HepG2 (cell line): ENCODE measurements around the gene CEP57L1. TPM values are rescaled to one million over a fixed set of nuclear protein-coding genes. Genes with fewer than 3 reads are reported as not detected.

Experiments
- ATAC-seq: fragments of 200-7000 bp; cut with Tn5 transposase; 3 replicates; pipeline ENCODE4 v1.9.1; 2020; ENCODE audit warnings: mild to moderate bottlenecking, moderate library complexity
- BruUV-seq: library from RNA; stranded (reverse); fragments of 400-500 nt; replicated peaks from 2 replicates; lab custom pipeline; 2021; lab: Mats Ljungman, UMichigan
- CTCF ChIA-PET: fragments of 300-600 bp; formaldehyde crosslinking; extraction: SDS; loops from one replicate; lab custom pipeline; 2021; ENCODE audit warnings: low total read pairs, inconsistent platforms, low intra/inter-chr PET ratio; lab: Yijun Ruan, JAX
- POLR2A ChIA-PET: fragments of 350-600 bp; sonication (Branson Sonifier 250); formaldehyde crosslinking; loops from one replicate; lab custom pipeline; 2020; ENCODE audit warnings: antibody characterized with exemption, inconsistent platforms; lab: Yijun Ruan, JAX
- DNase-seq: peaks from one replicate; pipeline ENCODE4 v3.0.0-alpha.2; 2015; ENCODE audit warnings: low spot score
- FAIRE-seq: peaks from 3 replicates; lab custom pipeline; 2011; peaks lifted over from hg19 to GRCh38; lab: Jason Lieb, UNC
- H2AFZ ChIP-seq: one replicate; pipeline ENCODE4 v1.6.1; 2011; ENCODE audit warnings: low read length, inconsistent platforms
- H3K27ac ChIP-seq: fragments of 300-600 bp; 3 replicates; pipeline ENCODE4 v1.8.0; 2011; ENCODE audit warnings: mixed run types, mild to moderate bottlenecking, mixed read lengths, low read length, inconsistent platforms; ENCODE audit not compliant: insufficient read depth; ENCODE audit errors: extremely low read length
- H3K27me3 ChIP-seq, 2 experiments: fragments of 200-600 bp in 1 of 2; 2 replicates in 1 of 2; 3 replicates in 1 of 2; pipeline versions ENCODE4 v1.6.0 to v1.8.0; 2011; ENCODE audit warnings: low read length in 2 of 2, mild to moderate bottlenecking in 2 of 2, moderate library complexity in 2 of 2, inconsistent platforms in 1 of 2; ENCODE audit not compliant: insufficient read depth in 2 of 2, control insufficient read depth in 1 of 2
- H3K36me3 ChIP-seq, 2 experiments: fragments of 200-600 bp in 1 of 2; replicated peaks in 1 of 2; 2 replicates in 1 of 2; 3 replicates in 1 of 2; pipeline versions ENCODE4 v1.5.1 to v1.8.0; 2011; ENCODE audit warnings: low read length in 2 of 2, inconsistent platforms in 1 of 2; ENCODE audit not compliant: insufficient read depth in 2 of 2, control insufficient read depth in 1 of 2
- H3K4me1 ChIP-seq: 2 replicates; pipeline ENCODE4 v1.5.1; 2012; ENCODE audit warnings: low read length, inconsistent platforms; ENCODE audit not compliant: insufficient read depth
- H3K4me2 ChIP-seq: 2 replicates; pipeline ENCODE4 v1.6.0; 2011; ENCODE audit warnings: low read depth, low read length, inconsistent platforms
- H3K4me3 ChIP-seq, 3 experiments: fragments of 200-600 bp in 1 of 3; sonication (generic), shearing (Covaris generic) in 1 of 3; replicated peaks in 1 of 3; 2 replicates each; pipeline ENCODE4 v1.5.1; 2011 to 2016; ENCODE audit warnings: low read length in 3 of 3, inconsistent platforms in 2 of 3, low read depth in 2 of 3, mild to moderate bottlenecking in 2 of 3, control low read depth in 1 of 3, mixed read lengths in 1 of 3; ENCODE audit not compliant: insufficient read depth in 1 of 3
- H3K79me2 ChIP-seq: one replicate; pipeline ENCODE4 v1.6.1; 2011; ENCODE audit warnings: low read length, inconsistent platforms; ENCODE audit not compliant: insufficient read depth
- H3K9ac ChIP-seq: 2 replicates; pipeline ENCODE4 v1.6.0; 2011; ENCODE audit warnings: mild to moderate bottlenecking, low read depth, low read length, inconsistent platforms; ENCODE audit not compliant: insufficient read depth
- H3K9me3 ChIP-seq: 2 replicates; pipeline ENCODE4 v1.5.1; 2012; ENCODE audit warnings: mild to moderate bottlenecking, low read length
- H4K20me1 ChIP-seq: 2 replicates; pipeline ENCODE4 v1.6.0; 2011; ENCODE audit warnings: inconsistent platforms, mild to moderate bottlenecking, low read length, moderate library complexity; ENCODE audit not compliant: insufficient read depth
- ELF4 ChIP-seq: sonication (generic); formaldehyde crosslinking; IDR thresholded peaks from 2 replicates; pipeline ENCODE4 v1.5.0; 2020; ENCODE audit warnings: missing genetic modification reagents, mild to moderate bottlenecking, moderate library complexity, borderline replicate concordance
- FOSL2 ChIP-seq: sonication (generic); formaldehyde crosslinking; IDR thresholded peaks from 2 replicates; pipeline ENCODE4 v1.4.0; 2020; ENCODE audit warnings: missing genetic modification reagents
- FOXJ3 ChIP-seq: sonication (generic); formaldehyde crosslinking; IDR thresholded peaks from 2 replicates; pipeline ENCODE4 v1.4.0; 2020; ENCODE audit warnings: missing genetic modification reagents, mild to moderate bottlenecking, borderline replicate concordance
- KDM3A ChIP-seq: IDR thresholded peaks from 2 replicates; pipeline ENCODE4 v1.6.1; 2018; ENCODE audit warnings: low read depth, missing compliant biosample characterization
- KDM6A ChIP-seq: IDR thresholded peaks from 2 replicates; pipeline ENCODE4 v1.6.1; 2016; ENCODE audit warnings: low read depth
- NCOR1 ChIP-seq: fragments of 200-600 bp; sonication (generic); IDR thresholded peaks from 2 replicates; pipeline ENCODE4 v1.7.0; 2017; ENCODE audit warnings: antibody characterized with exemption, low read length, borderline replicate concordance
- REL ChIP-seq: sonication (generic); formaldehyde crosslinking; conservative IDR thresholded peaks from 2 replicates; pipeline ENCODE4 v1.8.0; 2022; ENCODE audit warnings: mild to moderate bottlenecking, missing genetic modification reagents, moderate library complexity
- RORA ChIP-seq: sonication (generic); formaldehyde crosslinking; IDR thresholded peaks from 2 replicates; pipeline ENCODE4 v1.5.0; 2020; ENCODE audit warnings: mild to moderate bottlenecking, missing genetic modification reagents, moderate library complexity
- SNAPC4 ChIP-seq: sonication (generic); formaldehyde crosslinking; IDR thresholded peaks from 2 replicates; pipeline ENCODE4 v1.4.0; 2020; ENCODE audit warnings: mild to moderate bottlenecking, missing genetic modification reagents
- SRSF1 ChIP-seq: fragments of 200-400 bp; formaldehyde crosslinking; optimal IDR thresholded peaks from 2 replicates; pipeline ENCODE3; 2017; ENCODE audit warnings: mild to moderate bottlenecking, low read depth, low read length, moderate library complexity
- THAP11 ChIP-seq: IDR thresholded peaks from 2 replicates; pipeline ENCODE4 v1.6.1; 2016; ENCODE audit warnings: missing biosample characterization, missing genetic modification reagents
- ZNF431 ChIP-seq: sonication (generic); formaldehyde crosslinking; IDR thresholded peaks from 2 replicates; pipeline ENCODE4 v1.9.0; 2022; ENCODE audit warnings: missing genetic modification reagents, low read depth, mild to moderate bottlenecking, borderline replicate concordance
- ZNF800 ChIP-seq: sonication (generic); formaldehyde crosslinking; IDR thresholded peaks from 2 replicates; pipeline ENCODE4 v1.4.0; 2020; ENCODE audit warnings: missing genetic modification reagents
- ZSCAN25 ChIP-seq: sonication (generic); formaldehyde crosslinking; IDR thresholded peaks from 2 replicates; pipeline ENCODE4 v1.8.0; 2022; ENCODE audit warnings: mild to moderate bottlenecking, missing genetic modification reagents
- WGBS: methylation state at CpG from one replicate; pipeline ENCODE4 v1.1.6; 2017; ENCODE audit warnings: low lambda C conversion rate; 5-methylcytosine and 5-hydroxymethylcytosine counted together
- in situ Hi-C: cut with HindIII; loops from 2 replicates; pipeline ENCODE4 v1.10.0; 2017; ENCODE audit warnings: low pct_unique_long_range_greater_than_20kb; ENCODE audit not compliant: extremely low pct_ligation_motif_present
- intact Hi-C: fragments of 100-400 bp; cut with micrococcal nuclease; formaldehyde crosslinking; loops from one replicate; pipeline ENCODE4 v1.10.0; 2022; ENCODE audit not compliant: unreplicated experiment
- polyA plus RNA-seq, 8 experiments: library from polyadenylated mRNA; depleted of rRNA in 3 of 8; stranded (reverse) in 7 of 8; unstranded in 1 of 8; fragments of >200 nt; fragmentation: Illumina TruSeq in 4 of 8; extraction: Trizol in 4 of 8; gene quantifications; 2 replicates each; pipeline versions ENCODE4 v1.2.1 to v1.2.3, GENCODE V29; 2011 to 2016; ENCODE audit warnings: low read depth in 4 of 8, missing spikeins in 1 of 8, mixed read lengths in 1 of 8; ENCODE audit not compliant: insufficient read depth in 1 of 8
- total RNA-seq, 5 experiments: library from RNA; depleted of rRNA; stranded (reverse); fragments of >200 nt; fragmentation: Illumina TruSeq; extraction: Trizol; gene quantifications; 2 replicates each; pipeline ENCODE4 v1.2.3, GENCODE V29; 2016; ENCODE audit warnings: low read depth in 1 of 5

CEP57L1 gene
- total and polyA plus RNA-seq, 2 of the 13 experiments (the other 11 are each of a cell fraction or from before 2014, with no cell fraction given), result 7.7 to 15.5 TPM

GRCh38 chr6:109166673-109167072 lies 71.4 kb downstream of the CEP57L1 start:
- H3K79me2 ChIP-seq, result no peaks in the 10 kb centered on the region
- no TSS peak for BruUV-seq
- ATAC-seq, result no peak
- H3K36me3 ChIP-seq, result no peaks in the 10 kb centered on the region
- H3K4me3 ChIP-seq, result no peak overlapping the region
- H2AFZ ChIP-seq, result no peak overlapping the region
- in situ Hi-C loops (no loop called here), intact Hi-C loops (no loop called here)
- H4K20me1 ChIP-seq, result no peaks in the 10 kb centered on the region
- H3K4me1 ChIP-seq, result peaks cover 2% of the 10 kb centered on the region
- ChIA-PET POLR2A (no interaction called here), CTCF (no interaction called here)
- no peak for DNase-seq
- WGBS, result 95% methylated on average over 3 of the region's 3 CpGs
- no peak overlapping the region for H3K27ac ChIP-seq
- TF ChIP-seq FOXJ3 (CRISPR knock-in tag) (no peak), KDM3A (CRISPR knock-in tag) (no peak), FOSL2 (no peak), KDM6A (CRISPR knock-in tag) (no peak), ELF4 (CRISPR knock-in tag) (no peak), REL (no peak), ZSCAN25 (CRISPR knock-in tag) (no peak), NCOR1 (no peak), SRSF1 (no peak)
- no peak for FAIRE-seq
- H3K27me3 ChIP-seq, result no peaks in the 10 kb centered on the region
- no peak overlapping the region for H3K4me2 ChIP-seq
- H3K9me3 ChIP-seq, result no peaks in the 10 kb centered on the region
- no peak overlapping the region for H3K9ac ChIP-seq

GRCh38 chr6:109167562-109167961 lies 72.3 kb downstream of the CEP57L1 start:
- no peaks in the 10 kb centered on the region for H3K9me3 ChIP-seq
- FAIRE-seq, result no peak
- no peak overlapping the region for H2AFZ ChIP-seq
- CTCF ChIA-PET, result no interaction called here
- H3K4me2 ChIP-seq, result no peak overlapping the region
- no peaks in the 10 kb centered on the region for H4K20me1 ChIP-seq
- no peak for ATAC-seq
- H3K27me3 ChIP-seq, result no peaks in the 10 kb centered on the region
- H3K27ac ChIP-seq, result no peak overlapping the region
- no peak overlapping the region for H3K9ac ChIP-seq
- intact Hi-C loops (no loop called here), in situ Hi-C loops (no loop called here)
- H3K4me3 ChIP-seq, result no peak overlapping the region
- no peaks in the 10 kb centered on the region for H3K79me2 ChIP-seq
- POLR2A ChIA-PET, result no interaction called here
- H3K36me3 ChIP-seq, result no peaks in the 10 kb centered on the region
- no peak for DNase-seq
- peaks cover 11% of the 10 kb centered on the region for H3K4me1 ChIP-seq
- BruUV-seq, result no TSS peak
- 87% methylated on average over 4 of the region's 4 CpGs for WGBS
- TF ChIP-seq ZNF800 (CRISPR knock-in tag) (no peak), THAP11 (CRISPR knock-in tag) (no peak), ZNF431 (CRISPR knock-in tag) (no peak), RORA (CRISPR knock-in tag) (no peak), SNAPC4 (CRISPR knock-in tag) (no peak)
